ENCODE results near the gene YJU2. TPM values are rescaled to one million over a fixed set of nuclear protein-coding genes. Genes with fewer than 3 reads are reported as not detected.

Gene YJU2
- total RNA-seq, 4 donors from 2014 or later: 10.7 to 21.5 (median 17.5) TPM

DNA sequence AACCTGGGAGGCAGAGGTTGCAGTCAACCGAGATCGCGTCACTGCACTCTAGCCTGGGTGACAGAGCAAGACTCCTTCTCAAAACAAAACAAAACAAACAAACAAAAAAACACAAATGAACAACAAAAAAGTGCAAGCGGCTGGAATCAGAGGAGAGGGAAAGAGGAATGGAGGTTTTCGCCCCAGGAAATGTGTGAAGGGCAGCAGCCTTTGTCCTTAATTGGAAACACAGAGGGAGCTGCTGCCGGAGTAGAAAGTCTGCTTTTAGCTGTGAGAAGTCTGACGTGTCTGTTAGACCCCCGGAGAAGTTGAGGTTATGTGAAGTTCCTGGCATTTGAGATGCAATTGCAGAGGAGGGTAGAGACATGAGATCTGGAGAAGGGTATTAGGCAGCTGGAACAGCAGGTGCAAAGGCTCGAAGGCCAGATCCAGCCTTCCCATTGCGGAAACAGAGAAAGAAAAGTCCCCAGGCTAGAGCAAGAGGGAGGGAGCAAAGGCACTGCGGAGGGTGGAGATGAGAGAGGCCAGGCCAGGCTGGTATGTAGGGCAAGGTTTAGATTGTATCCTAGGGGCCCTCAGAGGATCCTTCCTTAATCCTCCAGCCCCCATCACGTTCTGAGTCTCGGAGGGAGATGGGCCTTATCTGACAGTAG, 54.8 kb downstream of the YJU2 start:
- TF ChIP-seq, protein P1, sequence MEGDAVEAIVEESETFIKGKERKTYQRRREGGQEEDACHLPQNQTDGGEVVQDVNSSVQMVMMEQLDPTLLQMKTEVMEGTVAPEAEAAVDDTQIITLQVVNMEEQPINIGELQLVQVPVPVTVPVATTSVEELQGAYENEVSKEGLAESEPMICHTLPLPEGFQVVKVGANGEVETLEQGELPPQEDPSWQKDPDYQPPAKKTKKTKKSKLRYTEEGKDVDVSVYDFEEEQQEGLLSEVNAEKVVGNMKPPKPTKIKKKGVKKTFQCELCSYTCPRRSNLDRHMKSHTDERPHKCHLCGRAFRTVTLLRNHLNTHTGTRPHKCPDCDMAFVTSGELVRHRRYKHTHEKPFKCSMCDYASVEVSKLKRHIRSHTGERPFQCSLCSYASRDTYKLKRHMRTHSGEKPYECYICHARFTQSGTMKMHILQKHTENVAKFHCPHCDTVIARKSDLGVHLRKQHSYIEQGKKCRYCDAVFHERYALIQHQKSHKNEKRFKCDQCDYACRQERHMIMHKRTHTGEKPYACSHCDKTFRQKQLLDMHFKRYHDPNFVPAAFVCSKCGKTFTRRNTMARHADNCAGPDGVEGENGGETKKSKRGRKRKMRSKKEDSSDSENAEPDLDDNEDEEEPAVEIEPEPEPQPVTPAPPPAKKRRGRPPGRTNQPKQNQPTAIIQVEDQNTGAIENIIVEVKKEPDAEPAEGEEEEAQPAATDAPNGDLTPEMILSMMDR (IDR thresholded peaks at IDR 0.05; ENCODE audit: low read depth): no peak

DNA sequence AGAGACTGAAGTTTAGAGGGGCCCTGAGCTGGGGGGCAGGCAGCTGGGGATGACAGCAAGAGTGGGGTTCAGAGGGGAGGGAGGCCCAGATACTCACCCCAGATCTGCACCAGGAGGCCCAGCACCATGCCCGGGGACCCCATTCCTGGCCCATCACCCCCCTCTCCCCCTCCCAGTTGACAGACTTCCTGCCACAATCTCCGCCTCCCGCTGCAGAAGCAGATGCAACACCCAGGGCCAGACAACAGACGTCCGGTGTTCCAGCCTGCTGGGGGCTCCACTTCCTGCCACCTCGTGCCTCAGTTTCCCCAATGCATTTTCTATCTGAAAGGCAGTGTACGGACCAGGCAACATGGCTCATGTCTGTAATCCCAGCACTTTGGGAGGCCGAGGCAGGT, 55.4 kb downstream of the YJU2 start, which contains the start of gene TMIGD2:
TSS of gene TMIGD2 (minus strand) at position 147 of the 398 bp plus-strand sequence. CDS start at position 143, 4 bp downstream.
- TF ChIP-seq, protein P1 (IDR thresholded peaks at IDR 0.05; ENCODE audit: low read depth): no peak

DNA sequence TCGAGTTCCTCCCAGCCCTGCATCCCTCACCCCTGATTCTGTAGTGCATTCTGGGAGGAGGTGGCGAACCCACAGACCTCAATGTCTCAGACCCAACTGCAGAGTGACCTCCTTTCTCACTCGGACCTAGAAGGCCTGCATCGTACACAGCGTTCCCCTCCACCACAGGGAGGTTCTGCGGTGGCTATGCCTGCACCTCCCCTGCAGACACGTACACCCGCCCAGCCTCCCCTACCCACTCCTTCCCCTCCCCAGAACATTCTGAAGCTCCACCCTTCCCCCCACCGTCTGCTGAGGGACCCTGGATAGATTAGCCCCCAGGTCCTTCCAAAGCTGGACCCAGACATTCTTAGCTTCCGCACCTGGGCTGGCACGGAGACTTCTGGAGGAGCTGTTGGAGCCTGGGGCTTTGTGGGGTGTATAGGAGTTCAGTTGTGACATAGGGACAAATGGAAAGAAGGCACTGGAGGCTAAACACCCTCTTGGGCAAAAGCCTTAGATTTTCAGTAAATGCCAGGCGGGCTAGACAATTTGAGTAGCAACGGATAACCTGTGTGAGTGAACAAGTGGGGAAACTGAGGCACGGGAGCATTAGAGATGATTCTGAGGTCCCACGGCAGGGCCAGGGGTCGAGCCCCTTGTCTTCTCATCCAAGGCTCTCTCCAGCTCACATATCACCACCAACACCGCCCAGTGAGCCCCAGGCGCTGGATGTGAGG, 57.1 kb downstream of the YJU2 start:
- TF ChIP-seq, protein P1 (IDR thresholded peaks at IDR 0.05; ENCODE audit: low read depth): no peak

DNA sequence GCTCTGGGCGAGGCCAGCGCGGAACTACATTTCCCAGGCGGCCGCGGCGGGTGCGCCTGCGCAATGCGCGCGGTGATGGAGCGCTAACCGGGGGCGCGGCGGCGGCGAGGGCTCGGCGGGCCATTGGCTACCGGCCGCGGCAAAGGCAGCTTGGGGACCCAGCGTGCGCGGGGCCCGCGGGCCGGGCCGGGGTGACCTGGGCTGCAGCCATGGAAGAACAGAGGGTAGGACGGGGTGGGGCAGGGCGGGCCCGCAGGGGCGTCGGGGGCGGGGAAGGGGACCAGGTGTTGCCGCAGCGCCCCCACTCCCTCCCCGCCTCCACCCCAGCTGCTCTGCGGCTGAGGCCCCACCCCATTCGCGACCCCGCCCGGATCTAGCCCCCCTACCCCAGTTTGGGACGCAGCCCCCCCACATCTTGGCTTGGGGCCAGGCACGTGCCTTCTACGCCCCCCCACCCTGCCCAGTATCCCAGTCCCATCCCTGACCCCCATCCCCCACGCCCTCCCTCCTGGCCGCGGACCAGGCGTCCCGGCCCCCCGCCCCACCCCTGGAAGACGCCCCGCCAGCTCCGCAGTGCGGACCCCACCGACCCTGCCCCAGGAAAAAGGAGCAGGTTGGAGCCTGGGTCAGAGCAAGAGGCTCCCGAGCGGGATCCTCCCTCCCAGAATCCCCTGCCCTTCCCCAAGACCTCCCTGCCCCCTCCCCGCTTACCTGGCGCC, 57.8 kb downstream of the YJU2 start, which contains the start of gene FSD1:
TSS of gene FSD1 (plus strand) at position 61 of the 719 bp plus-strand sequence. CDS start at position 210, 149 bp downstream.
- TF ChIP-seq, protein P1 (IDR thresholded peaks at IDR 0.05; ENCODE audit: low read depth): no peak

DNA sequence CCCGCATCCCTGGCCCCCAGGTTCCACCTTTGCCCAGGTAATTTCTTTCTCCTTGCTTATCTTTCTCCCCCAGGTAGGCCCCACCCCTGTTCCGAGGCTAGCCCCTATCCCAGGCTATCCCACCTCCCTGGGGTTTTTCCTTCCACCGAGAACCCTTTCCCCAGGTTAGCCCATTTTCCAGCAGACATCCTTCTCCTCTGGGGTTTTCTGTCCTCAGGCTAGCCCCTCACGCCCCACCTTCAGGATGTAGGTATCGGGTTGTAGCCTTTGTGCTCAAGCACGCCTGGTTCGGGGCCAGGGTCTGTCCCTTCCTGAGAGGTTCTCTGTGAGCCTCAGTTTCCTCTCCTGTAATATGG, 58.4 kb downstream of the YJU2 start:
- TF ChIP-seq, protein P1 (IDR thresholded peaks at IDR 0.05; ENCODE audit: low read depth): no peak

DNA sequence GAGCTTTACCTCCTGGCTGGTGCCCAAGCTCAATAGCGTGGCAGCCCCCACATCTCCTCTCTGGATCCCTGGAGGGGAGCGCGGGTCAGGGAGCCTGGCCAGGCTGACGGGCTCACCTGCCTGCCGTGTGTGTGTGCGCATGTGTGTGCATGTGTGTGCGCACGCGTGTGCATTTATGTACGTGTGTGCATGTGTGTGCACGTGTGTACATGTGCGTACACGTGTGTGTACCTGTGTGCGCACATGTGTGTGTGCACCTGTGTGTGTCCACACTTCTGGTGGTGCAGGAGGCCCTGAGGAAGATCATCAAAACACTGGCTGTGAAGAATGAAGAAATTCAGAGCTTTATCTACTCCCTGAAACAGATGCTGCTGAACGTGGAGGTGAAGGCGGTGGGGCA, 58.8 kb downstream of the YJU2 start:
- TF ChIP-seq, protein P1 (IDR thresholded peaks at IDR 0.05; ENCODE audit: low read depth): no peak
